HG03066 (cell line): Measurements from ENCODE around the gene DNAH14.
"Not testable (repeated sequence)": the region's sequence is repeated elsewhere in the genome, so short reads cannot be mapped to it uniquely, and the experiment has no call there.

ENCODE experiments used
- ATAC-seq: cut with Tn5 transposase; IDR thresholded peaks from one replicate; pipeline ENCODE4 v1.9.1; 2021; ENCODE audit warnings: low read depth; ENCODE audit not compliant: unreplicated experiment

The DNAH14 gene

DNA sequence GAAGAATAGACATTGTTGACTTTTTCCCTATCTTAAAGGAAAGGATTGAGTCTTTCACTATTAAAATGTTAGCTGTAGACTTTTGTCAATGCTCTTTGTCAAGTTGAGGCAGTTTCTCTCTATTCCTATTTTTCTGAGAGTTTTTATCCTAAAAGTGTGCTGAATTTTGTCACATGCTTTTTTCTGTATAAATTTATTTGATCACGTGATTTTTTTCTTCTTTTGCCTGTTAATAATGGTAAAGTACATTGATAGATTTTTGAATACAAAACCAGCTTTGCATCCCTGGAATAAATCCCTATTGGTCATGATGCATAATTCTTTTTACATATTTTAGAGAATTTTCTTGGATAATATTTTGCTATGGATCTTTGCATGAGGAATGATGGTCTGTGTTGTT lies 60.1 kb downstream of the DNAH14 start:
- ATAC-seq = no peak

DNA sequence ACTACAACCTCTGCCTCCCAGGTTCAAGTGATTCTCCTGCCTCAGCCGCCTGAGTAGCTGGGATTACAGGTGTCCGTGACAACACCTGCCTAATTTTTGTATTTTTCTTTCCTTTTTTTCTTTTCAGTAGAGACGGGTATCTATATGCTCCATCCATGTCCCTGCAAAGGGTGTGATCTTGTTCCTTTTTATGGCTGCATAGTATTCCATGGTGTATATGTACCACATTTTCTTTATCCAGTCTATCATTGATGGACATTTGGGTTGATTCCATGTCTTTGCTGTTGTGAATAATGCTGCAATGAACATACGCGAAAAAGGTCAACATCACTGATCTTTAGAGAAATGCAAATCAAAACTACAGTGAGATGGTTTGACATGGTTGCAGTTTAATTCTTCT lies 62.1 kb downstream of the DNAH14 start:
- not testable (repeated sequence) for ATAC-seq

DNA sequence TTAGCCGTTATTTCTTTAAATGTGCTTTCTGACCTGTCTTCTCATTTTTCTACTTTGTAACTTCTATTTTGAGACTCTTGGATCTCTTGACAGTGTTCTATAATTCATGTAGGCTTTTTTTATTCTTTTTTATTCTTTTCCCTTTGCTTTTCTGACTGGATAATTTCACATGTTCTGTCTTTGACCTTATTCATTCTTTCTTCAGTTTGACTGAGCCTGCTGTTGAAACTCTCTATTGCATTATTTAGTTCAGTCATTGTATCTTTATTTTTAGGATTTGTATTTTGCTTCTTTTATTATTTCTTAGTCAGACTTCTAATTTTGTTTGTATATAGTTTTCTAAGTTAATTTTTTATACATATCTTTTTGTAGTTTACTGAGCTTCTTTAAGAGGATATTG lies 66.1 kb downstream of the DNAH14 start:
- ATAC-seq = no peak

DNA sequence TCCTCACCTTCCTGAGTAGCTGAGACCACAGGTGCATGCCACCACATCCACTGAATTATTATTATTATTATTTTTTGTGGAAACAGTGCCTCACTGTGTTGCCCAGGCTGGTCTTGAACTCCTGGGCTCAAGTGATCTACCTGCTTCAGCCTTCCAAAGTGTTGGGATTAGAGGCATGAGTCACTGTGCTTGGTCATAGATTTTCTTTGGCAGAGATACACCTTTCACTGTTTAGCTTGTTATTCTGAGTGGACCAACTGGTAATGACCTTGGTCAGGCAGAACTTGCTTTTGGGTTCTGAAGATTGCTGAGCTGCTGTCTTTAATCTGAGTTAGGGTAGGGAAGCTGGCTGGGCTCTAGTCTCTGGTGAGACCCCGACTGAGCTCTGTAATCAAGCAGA lies 66.8 kb downstream of the DNAH14 start:
- no peak for ATAC-seq

DNA sequence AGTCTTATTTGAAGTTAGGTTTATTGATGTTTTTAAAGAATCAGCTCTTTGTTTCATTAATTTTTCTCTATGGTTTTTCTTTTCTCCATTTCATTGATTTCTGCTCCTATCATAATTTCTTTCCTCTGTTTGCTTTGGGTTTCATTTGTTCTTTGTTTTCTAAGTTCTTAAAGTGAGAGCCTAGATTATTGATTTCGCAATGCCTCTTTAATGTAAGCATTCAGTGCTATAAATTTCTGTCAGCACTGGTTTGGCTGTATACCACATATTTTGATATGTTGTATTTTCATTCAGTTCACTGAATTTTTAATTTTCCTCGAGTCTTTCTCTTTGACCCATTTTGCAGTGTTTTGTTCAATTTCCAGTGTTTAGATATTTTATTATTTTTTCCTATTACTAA lies 68.7 kb downstream of the DNAH14 start:
- no peak for ATAC-seq

DNA sequence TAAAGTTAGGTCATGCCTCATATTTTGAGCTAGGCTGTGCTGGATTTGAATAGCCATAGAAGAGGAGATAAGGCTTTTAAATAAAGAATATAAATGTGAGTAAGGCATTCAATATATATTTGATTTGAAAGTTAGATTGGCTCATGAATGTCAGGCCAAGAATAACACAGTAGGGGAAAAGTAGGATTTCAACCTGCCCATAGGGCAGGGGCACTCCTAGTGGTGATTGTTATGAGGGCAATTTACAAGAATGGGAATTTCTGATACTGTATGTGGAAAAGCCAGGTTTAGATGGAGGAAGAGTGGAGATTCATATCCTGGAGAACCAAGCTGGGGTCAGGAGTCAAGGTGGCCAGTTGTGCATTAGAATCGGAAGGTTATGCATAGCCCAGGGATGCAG lies 74.9 kb downstream of the DNAH14 start:
- no peak for ATAC-seq

DNA sequence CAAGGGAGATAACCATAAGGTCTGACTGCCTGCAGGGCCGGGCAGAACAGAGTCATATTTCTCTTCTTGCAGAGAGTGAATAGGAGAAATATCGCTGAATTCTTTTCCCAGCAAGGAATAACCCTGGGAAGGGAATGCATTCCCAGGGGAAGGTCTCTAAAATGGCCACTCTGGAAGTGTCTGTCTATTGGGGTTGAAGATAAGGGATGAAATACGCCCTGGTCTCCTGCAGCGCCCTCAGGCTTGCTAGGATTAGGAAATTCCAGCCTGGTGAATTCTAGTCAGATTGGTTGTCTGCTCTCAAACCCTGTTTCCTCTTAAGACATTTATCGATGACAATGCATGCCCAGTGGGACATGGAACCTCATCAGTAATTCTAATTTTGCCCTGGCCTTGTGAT lies 76.9 kb downstream of the DNAH14 start:
- ATAC-seq = not testable (repeated sequence)

DNA sequence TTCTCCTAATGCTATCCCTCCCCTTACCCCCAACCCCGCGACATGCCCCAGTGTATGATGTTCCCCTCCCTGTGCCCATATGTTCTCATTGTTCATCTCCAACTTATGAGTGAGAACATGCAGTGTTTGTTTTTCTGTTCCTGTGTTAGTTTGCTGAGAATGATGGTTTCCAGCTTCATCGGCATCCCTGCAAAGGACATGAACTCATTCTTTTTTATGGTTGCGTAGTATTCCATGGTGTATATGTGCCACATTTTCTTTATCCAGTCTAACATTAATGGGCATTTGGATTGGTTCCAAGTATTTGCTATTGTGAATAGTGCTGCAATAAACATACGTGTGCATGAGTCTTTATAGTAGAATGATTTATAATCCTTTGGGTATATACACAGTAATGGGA lies 78.6 kb downstream of the DNAH14 start:
- not testable (repeated sequence) for ATAC-seq

DNA sequence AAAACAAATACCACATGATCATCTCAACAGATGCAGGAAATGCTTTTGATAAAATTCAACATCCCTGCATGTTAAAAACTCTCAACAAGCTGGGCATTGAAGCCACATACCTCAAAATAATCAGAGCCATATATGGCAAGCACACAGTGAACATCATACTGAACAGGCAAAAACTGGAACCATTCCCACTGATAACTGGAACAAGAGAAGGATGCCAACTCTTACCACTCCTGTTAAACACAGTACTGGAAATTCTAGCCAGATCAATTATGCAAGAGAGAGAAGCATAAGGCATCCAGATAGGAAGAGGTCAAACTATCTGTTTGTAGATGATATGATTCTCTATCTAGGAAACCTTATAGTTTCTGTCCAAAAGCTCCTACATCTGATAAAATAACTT lies 91.6 kb downstream of the DNAH14 start:
- ATAC-seq = no peak

DNA sequence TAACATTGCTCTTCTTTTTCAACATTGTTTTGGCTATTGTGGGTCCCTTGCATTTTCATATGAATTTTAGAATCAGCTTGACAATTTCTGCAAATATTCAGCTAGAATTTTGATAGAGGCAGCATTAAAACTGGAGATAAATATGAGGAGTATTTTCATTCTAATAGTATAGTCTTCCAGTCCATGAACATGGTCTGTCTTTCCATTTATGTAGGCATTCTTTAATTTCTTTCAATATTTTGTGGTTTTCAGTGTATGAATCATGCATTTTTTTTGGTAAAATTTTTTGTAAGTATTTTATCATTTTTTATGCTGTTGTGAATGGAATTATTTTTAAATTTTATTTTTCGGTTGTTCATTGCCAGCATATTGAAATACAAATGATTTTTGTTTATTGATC lies 97.2 kb downstream of the DNAH14 start:
- no peak for ATAC-seq

DNA sequence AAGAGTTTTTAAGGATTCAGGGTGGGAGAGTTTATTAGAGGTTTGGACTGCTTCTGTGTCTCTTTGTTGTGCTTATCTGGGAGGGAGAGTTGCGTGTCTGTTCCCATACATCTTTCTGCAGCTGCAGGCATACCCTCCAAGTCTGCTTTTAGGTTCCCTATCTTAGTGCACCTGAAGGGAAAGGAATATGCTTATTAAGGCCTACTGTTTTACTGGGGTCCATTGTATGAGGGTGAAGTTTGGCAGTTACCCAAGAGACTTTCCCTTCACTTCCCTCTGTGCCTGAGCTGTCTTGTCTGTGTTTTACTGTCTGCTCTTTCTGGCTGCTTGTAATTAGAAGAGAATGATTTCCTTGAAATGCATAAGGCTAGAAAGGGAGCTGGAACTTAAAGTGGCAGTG lies 107.0 kb downstream of the DNAH14 start:
- ATAC-seq = not testable (repeated sequence)

DNA sequence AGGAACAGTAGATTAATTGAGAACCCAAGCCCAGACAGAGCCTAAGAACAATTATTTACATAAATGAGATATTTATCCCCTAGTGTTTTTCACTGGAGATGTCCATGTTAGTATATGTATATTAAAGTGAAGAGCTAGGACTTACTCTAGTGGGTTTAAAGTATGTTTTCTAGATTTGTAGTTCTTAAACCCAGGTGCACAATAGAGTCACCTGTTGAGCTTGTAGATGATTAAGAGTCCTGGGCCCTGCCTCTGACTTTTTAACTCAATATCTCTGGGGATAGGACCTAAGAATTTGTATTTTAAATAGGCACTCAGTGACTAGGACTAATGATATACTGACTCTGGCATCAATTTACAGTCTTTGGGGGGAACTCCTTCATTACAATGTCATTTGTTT lies 112.8 kb downstream of the DNAH14 start:
- no peak for ATAC-seq

DNA sequence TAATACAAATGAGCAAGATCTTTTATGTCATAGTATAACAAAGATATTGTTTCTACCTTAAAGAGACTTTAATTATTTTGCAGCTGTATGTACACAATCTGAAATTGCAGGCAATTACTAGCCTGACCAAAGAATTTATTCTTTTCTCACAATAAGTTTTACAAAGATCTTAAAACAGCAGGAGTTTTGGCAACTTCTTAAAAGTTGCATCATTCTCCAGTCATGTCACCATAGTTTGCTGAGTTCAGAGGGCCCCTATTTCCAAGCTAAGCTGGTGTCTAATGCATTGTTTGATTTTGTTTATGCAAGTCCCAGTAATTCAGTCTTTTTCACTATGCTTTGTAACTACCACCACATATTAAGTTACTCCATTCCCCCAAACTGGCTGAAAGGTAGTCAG lies 114.8 kb downstream of the DNAH14 start:
- ATAC-seq = no peak

DNA sequence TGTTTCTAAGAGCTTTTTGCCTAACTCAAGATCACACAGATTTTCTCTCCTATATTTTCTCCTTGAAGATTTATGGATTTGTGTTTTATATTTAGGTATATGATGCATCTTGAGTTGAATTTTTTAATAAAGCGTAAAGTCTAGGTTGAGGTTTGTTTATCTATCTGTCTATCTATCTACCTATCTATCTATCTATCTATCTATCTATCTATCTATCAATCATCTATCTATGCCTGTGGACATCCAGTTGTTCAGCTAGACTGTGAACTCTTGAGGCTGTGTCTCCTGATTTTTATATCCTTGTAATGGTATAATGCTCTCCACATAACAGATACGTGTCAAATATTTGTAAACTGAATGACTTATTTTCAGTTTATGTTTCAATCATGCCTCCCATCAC lies 120.1 kb downstream of the DNAH14 start:
- ATAC-seq = no peak

DNA sequence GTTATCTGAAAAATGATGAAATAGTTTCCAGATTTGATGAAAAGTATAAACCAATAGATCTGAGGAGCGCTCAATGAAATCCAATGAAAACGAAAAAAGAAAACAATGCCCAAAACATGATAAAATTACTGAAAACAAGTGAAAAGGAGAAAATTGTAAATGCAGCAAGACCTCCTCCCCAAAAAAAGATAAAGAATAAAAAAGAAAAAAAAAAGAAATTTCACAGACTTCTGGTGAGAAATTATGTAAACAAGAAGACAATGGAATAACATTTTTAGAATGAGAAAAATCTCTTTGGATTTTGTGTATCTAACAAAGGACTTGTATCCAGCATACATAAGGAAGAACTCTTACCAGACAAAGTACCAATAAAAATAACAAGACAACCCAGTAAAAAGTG lies 134.2 kb downstream of the DNAH14 start:
- ATAC-seq = no peak

DNA sequence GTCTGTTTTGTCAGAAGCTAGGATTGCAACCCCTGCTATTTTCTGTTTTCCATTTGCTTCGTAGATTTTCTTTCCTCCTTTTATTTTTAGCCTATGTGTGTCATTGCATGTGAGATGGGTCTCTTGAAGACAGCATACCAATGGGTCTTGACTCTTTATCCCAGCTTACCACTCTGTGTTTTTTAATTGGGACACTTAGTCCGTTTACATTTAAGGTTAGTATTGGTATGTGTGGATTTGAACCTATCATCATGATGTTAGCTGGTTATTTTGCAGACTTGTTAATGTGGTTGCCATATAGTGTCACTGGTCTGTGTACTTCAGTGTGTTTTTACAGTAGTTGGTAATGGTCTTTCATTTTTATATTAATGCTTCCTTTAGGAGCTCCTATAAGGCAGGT lies 141.5 kb downstream of the DNAH14 start:
- ATAC-seq = no peak

DNA sequence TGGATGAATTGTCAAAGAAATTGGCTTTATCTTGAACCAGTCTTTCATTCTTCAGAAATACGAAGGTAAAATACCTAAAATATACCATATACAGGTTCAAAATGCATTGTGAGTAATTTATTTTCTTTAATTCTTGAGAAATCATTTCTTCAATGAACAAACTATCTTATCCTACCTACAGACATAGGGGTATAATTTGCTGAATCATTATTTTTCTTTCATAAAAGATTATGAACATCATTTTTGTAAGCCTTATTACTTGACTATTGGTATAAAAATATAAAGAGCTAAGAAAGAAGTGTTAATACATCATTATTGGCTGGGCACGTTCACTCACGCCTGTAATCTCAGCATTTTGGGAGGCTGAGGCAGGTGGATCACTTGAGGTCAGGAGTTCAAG lies 167.7 kb downstream of the DNAH14 start:
- ATAC-seq = no peak

DNA sequence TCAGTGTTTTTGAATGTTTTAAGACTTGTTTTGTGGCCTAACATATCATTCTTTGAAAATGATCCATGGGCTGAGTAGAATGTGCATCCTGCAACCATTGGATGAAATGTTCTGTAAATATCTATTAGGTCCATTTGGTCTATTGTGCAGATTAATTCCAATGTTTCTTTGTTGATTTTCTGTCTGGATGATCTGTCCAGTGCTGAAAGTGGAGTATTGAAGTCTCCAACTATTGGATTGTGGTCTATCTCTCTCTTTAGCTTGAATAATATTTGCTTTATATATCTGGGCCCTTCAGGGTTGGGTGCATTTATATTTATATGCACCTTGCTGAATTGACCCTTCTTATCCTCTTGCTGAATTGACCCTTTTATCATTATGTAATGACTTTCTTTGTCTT lies 181.5 kb downstream of the DNAH14 start:
- no peak for ATAC-seq

DNA sequence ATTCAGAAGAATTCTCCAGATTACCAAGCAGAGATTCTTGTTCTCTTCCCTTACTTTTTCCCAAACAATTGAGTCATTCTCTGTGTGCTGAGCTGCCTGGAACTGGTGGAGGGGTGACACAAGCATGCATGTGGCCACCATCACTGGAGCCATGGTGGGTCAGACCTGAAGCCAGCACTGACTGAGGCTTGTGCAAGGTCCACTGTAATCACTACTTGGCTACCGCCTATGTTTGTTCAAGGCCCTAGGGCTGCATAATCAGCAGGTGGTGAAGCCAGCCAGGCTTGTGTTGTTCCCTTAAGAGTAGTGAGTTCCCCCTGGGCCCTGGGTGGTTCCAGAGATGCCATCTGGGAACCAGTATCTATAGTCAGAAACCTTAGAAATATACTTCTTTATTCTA lies 183.8 kb downstream of the DNAH14 start:
- ATAC-seq = no peak

DNA sequence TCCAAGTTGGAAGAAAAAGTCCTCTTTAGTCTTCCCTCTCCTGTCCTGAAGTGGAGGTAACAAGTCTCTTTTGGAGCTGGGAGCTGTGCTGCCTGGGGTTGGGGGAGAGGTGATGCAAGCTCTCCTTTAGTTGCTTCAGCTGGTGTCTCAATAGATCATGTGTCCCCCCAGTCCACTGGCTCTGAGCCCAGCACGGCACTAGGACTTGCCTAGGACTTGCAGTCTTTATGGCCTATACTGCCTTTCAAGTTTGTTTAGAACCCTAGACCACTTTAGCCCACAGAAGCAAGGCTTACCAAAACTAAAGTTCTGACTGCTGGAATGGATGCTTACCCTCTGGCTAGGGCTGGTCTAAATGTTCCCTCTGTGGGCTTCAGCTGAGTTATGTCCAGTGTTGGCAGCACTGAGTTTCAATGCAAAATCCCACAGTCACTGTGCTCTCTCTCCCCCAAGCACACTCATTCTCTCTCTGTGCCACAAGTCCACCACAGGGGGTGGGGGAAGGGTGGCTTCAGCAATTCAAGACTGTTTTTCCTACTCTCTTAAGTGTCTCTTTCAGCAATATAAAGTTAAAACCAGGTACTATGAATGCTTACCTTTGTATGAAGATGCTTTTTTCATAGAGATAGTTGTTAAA lies 185.0 kb downstream of the DNAH14 start:
- ATAC-seq = no peak

DNA sequence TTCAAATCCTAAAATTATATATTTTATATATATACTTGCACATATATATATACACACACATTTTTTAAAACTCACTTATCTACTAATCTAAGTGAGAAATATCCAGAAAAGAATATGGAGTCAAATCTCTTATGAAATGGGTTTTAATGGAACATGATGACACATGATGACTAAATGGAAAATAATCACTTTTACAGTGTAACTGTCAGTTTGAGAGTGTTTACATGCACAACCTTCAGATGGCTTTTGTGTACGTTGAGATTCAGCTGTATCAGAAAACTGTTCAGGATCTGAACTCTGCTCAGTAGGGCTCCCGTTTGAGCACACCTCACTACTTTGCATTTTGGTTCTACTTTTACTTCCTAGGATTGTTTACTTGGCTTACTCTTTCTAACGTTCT lies 189.8 kb downstream of the DNAH14 start:
- ATAC-seq = no peak

DNA sequence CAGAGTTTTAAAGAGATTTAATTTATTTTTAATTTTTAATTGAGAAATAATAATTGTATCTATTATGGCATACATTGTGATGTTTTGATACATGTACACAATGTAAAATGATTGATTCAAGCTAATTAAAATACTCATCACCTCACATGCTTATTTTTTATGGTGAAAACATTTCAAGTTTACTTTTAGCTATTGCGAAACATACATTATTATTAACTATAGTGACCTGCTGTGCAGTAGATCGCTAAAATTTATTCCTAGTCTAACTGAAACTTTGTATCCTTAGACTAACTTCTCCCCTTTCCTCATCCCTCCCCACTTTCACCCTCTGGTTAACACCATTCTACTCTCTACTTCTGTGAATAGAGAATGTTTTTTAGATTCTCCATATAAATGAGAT lies 191.6 kb downstream of the DNAH14 start:
- no peak for ATAC-seq

DNA sequence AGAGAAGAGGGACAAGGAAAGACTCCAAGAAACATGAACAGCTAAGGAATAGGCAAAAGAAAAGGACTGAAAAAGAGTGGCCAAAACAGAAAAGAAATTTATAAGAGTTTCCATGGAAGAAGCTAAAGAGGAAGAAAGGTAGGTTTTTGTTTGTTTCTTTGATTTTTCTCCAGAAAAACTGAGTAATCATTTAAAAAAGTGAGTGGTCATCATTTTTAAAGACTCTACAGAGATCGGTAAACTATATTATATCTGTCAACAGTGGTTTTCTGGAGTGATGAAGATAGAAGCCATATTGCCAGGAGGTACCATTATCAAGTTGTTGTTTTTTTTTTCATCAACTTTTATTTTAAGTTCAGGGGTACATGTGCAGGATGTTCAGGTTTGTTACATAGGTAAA lies 202.4 kb downstream of the DNAH14 start:
- no peak for ATAC-seq
